Uterus (tissue), 4 donors: ENCODE results near the gene RASSF3. TPM values are rescaled to one million over a fixed set of nuclear protein-coding genes. Genes with fewer than 3 reads are reported as not detected.
A peak's percentile ranks its signal among the peaks of the same experiment; 100 is the strongest.

Experiments used
- DNase-seq, 2 donors: peaks; one replicate each; pipeline ENCODE4 v3.0.0-alpha.2; 2019 to 2020
- H3K27ac ChIP-seq, 2 donors: fragments of 200-600 bp; sonication (generic); 1 replicate in 1 of 2; 2 replicates in 1 of 2; pipeline ENCODE4 v1.5.1; 2016 to 2018
- H3K27me3 ChIP-seq, 2 donors: fragments of 200-600 bp; sonication (generic); one replicate each; pipeline ENCODE4 v1.5.1; 2018 to 2019; ENCODE audit warnings: control low read depth in 1 of 2
- H3K36me3 ChIP-seq, 2 donors: fragments of 200-600 bp; sonication (generic); one replicate each; pipeline ENCODE4 v1.5.1; 2019; ENCODE audit warnings: control low read depth in 1 of 2
- H3K4me1 ChIP-seq, 2 donors: fragments of 200-600 bp; sonication (generic); one replicate each; pipeline ENCODE4 v1.5.1; 2018 to 2019; ENCODE audit warnings: control low read depth in 1 of 2
- H3K4me3 ChIP-seq, 2 donors: fragments of 200-600 bp; sonication (generic); 1 replicate in 1 of 2; 2 replicates in 1 of 2; pipeline ENCODE4 v1.5.1; 2018 to 2019; ENCODE audit warnings: mild to moderate bottlenecking in 1 of 2
- H3K9me3 ChIP-seq, 2 donors: fragments of 200-600 bp; sonication (generic); one replicate each; pipeline ENCODE4 v1.5.1; 2019; ENCODE audit warnings: control low read depth in 1 of 2
- POLR2A ChIP-seq, 2 donors: fragments of 450-650 bp; IDR thresholded peaks; one replicate each; pipeline ENCODE4 v1.6.1; 2016; ENCODE audit warnings: antibody characterized with exemption in 2 of 2, mild to moderate bottlenecking in 1 of 2, moderate library complexity in 1 of 2
- intact Hi-C: fragments of 100-400 bp; cut with DNase I; formaldehyde crosslinking; loops from one replicate; pipeline ENCODE4 v1.15.1; 2023; ENCODE audit warnings: low total_unique reads
- total RNA-seq, 4 donors: library from RNA; depleted of rRNA in 3 of 4; stranded (reverse); fragments of >200 nt in 3 of 4; gene quantifications; one replicate each; pipeline versions ENCODE4 v1.1.0 to v1.2.4, GENCODE V29; 2014 to 2023
- TF ChIP-seq, protein P1 (sequence below), 4 experiments: fragments of 200-600 bp in 2 of 4; fragments of 450-650 bp in 2 of 4; sonication (generic) in 2 of 4; IDR thresholded peaks; one replicate each; pipeline ENCODE4 v1.5.1; 2016 to 2019; ENCODE audit warnings: antibody characterized with exemption in 4 of 4, mild to moderate bottlenecking in 2 of 4, moderate library complexity in 1 of 4
- donor health status: DM: yes; HTN: yes; CAD: no.

The RASSF3 gene
- total RNA-seq, 4 donors from 2014 or later: 17.7 to 64.7 (median 29.2) TPM

DNA sequence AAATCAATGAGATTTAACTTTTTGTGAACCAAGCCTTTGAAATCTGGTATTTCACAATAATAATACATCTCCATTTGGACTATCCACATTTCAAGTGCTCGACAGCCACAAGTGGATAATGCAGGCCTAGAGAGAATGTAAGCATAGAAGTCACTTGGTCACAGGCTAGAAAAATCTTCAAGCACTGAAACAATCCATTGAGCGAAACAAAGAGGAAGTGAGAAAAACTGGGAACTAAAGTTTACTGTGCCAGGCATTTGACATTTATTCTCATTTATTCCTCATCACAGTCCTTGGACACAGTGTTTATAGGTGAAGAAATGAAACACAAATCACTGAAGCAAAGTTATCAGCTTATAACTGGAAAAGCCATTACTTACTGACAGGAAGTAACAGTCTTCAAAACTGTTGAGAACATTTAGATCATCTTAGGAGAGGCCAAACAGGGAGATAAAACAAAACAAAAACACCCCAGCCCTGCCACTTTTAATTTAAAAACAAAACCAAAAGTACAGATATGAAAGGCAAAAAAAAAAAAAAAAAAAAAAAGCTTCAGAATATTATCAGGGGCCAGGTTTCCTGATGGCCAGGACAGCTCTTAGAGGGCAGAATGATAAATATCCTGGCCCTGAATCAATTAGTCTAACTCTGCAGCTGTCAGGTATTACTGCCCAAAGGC, 119.8 kb downstream of the RASSF3 start:
- no peak for TF ChIP-seq POLR2A (IDR thresholded peaks at IDR 0.05)
- TF ChIP-seq, protein P1, sequence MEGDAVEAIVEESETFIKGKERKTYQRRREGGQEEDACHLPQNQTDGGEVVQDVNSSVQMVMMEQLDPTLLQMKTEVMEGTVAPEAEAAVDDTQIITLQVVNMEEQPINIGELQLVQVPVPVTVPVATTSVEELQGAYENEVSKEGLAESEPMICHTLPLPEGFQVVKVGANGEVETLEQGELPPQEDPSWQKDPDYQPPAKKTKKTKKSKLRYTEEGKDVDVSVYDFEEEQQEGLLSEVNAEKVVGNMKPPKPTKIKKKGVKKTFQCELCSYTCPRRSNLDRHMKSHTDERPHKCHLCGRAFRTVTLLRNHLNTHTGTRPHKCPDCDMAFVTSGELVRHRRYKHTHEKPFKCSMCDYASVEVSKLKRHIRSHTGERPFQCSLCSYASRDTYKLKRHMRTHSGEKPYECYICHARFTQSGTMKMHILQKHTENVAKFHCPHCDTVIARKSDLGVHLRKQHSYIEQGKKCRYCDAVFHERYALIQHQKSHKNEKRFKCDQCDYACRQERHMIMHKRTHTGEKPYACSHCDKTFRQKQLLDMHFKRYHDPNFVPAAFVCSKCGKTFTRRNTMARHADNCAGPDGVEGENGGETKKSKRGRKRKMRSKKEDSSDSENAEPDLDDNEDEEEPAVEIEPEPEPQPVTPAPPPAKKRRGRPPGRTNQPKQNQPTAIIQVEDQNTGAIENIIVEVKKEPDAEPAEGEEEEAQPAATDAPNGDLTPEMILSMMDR (IDR thresholded peaks at IDR 0.05): no peak
- no peaks in the 10 kb centered on the region for H3K27me3 ChIP-seq
- H3K9me3 ChIP-seq: no peaks in the 10 kb centered on the region
- no peaks in the 10 kb centered on the region for H3K36me3 ChIP-seq
- no peak for DNase-seq
- no peak overlapping the region for H3K4me3 ChIP-seq
- peak overlapping the region; percentile 70 to 83 for H3K27ac ChIP-seq
- intact Hi-C loops: no loop called here
- peaks cover 0 to 10% of the 10 kb centered on the region in 2 donors for H3K4me1 ChIP-seq

DNA sequence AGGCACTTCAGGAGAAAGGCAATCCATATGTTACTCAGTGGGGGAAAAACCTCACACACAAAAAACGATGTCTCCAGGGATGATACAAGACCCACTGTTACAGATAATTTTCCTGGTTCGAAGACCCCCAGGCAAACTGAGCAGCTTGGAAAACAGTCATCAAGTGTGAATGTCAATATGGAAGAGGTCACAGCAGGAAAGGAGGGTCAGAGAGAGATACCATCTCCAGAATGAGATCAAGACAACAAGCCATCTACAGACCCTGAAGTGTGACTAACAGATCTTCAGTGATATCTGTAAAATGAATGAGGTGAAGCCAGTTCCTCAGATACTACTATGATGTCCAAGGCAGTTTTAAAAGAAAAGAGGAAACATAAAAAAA, 120.3 kb downstream of the RASSF3 start:
- Histone ChIP-seq H3K4me3 (no peak overlapping the region), H3K9me3 (no peaks in the 10 kb centered on the region), H3K36me3 (no peaks in the 10 kb centered on the region), H3K27me3 (no peaks in the 10 kb centered on the region), H3K27ac (peak overlapping the region; percentile 70 to 83), H3K4me1 (peaks cover 0 to 10% of the 10 kb centered on the region in 2 donors)
- intact Hi-C loops: no loop called here
- no peak for DNase-seq
- TF ChIP-seq POLR2A (IDR thresholded peaks at IDR 0.05): no peak
- TF ChIP-seq, protein P1 (IDR thresholded peaks at IDR 0.05): no peak

DNA sequence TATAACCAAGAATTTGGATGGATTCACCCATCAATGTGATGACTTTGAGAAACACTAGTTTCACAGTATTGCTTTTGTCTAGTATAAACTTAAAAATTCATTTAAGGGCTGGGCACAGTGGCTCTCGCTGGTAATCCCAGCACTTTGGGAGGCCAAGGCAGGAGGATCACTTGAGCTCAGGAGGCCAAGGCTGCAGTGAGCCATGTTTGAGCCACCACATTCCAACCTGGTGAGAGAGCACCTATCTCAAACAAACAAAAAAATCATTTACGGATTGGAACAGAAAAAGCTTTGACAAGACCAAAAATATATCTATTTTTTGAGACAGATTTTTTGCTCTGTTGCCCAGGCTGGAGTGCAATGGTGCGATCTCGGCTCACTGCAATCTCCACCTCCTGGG, 121.4 kb downstream of the RASSF3 start:
- peaks cover 0 to 10% of the 10 kb centered on the region in 2 donors for H3K4me1 ChIP-seq
- DNase-seq: no peak
- no peaks in the 10 kb centered on the region for H3K27me3 ChIP-seq
- no peak for TF ChIP-seq POLR2A (IDR thresholded peaks at IDR 0.05)
- TF ChIP-seq, protein P1 (IDR thresholded peaks at IDR 0.05): no peak
- no peaks in the 10 kb centered on the region for H3K9me3 ChIP-seq
- intact Hi-C loops: no loop called here
- H3K4me3 ChIP-seq: no peak overlapping the region
- H3K36me3 ChIP-seq: no peaks in the 10 kb centered on the region
- H3K27ac ChIP-seq: no peak overlapping the region

DNA sequence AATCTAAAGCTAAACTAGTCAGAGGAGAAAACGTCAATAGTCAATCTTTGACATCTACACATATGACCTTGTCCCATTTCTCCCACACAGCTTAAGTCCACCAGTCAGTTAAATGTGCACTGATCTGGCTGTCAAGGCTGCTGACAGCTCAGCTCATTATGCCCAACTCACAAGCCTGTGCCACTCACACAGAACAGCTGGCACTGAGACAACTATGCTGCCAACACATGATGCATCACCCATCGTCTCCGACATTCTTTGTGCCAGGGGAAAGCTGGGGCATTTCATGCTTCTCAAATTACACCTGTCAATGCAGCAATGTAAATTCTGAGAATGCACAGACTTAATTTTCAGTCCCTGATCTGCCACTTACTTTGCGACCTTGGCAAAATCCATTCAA, 123.6 kb downstream of the RASSF3 start:
- no peak overlapping the region for H3K27ac ChIP-seq
- H3K27me3 ChIP-seq: no peaks in the 10 kb centered on the region
- intact Hi-C loops: no loop called here
- no peaks in the 10 kb centered on the region for H3K36me3 ChIP-seq
- no peaks in the 10 kb centered on the region for H3K9me3 ChIP-seq
- H3K4me1 ChIP-seq: peaks cover 0 to 10% of the 10 kb centered on the region in 2 donors
- no peak for DNase-seq
- no peak overlapping the region for H3K4me3 ChIP-seq
- TF ChIP-seq POLR2A (IDR thresholded peaks at IDR 0.05): no peak

DNA sequence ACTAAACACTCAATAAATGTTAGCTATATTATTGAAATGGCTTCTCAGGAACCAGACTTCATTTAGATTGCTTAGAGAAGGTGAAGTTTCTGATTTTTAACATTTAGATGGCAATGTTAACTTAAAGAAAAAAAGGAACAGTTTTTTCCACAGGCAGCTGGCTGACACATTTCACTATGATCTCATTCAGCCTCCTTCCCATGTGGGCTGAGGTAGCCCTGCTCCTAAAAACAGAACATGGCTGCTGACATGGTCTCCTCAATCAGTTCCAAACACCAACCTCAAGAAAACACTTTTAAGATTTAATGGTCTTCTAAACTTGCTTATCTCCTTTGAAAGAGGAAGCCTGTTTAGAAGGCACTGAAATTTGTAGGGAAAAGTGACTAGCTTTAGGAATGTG, 125.1 kb downstream of the RASSF3 start:
- Histone ChIP-seq H3K4me3 (no peak overlapping the region), H3K36me3 (no peaks in the 10 kb centered on the region), H3K9me3 (no peaks in the 10 kb centered on the region), H3K27me3 (no peaks in the 10 kb centered on the region), H3K27ac (peak overlapping the region in 1 of 2 donors; percentile 48), H3K4me1 (no peaks in the 10 kb centered on the region)
- DNase-seq: no peak
- TF ChIP-seq, protein P1 (IDR thresholded peaks at IDR 0.05): no peak
- no peak for TF ChIP-seq POLR2A (IDR thresholded peaks at IDR 0.05)
- intact Hi-C loops: no loop called here
